Activated T-helper 9 cell treated with anti-CD3 and anti-CD28 coated beads, Interleukin-2, amount 50 U/mL, for 16 hours (primary cell): ENCODE data around the gene ALOX5.
"Not testable (repeated sequence)": the region's sequence is repeated elsewhere in the genome, so short reads cannot be mapped to it uniquely, and the experiment has no call there.

Experiments used
- DNase-seq: peaks from one replicate; pipeline ENCODE4 v3.0.0-alpha.2; 2020; ENCODE audit warnings: low read depth

The ALOX5 gene

GRCh38 chr10:45373576-45374349, at the start of gene ALOX5:
Gene ALOX5, plus strand, starts transcription at chr10:45374216. Its CDS starts 64 bp downstream, at chr10:45374280.
- DNase-seq = peak; percentile 13

- no peak for DNase-seq
Observed at GRCh38 chr10:45325116-45325515, 48.9 kb upstream of the ALOX5 start.

- DNase-seq = not testable (repeated sequence)
Observed at GRCh38 chr10:45326864-45327263, 47.2 kb upstream of the ALOX5 start.

- DNase-seq = not testable (repeated sequence)
Observed at GRCh38 chr10:45331824-45332223, 42.2 kb upstream of the ALOX5 start.

- no peak for DNase-seq
Observed at GRCh38 chr10:45339894-45340293, 34.1 kb upstream of the ALOX5 start.

GRCh38 chr10:45340420-45340819, 33.6 kb upstream of the ALOX5 start:
- DNase-seq = not testable (repeated sequence)

- DNase-seq = not testable (repeated sequence)
Observed at GRCh38 chr10:45346652-45347335, 27.2 kb upstream of the ALOX5 start.

- DNase-seq = not testable (repeated sequence)
Observed at GRCh38 chr10:45347464-45347863, 26.6 kb upstream of the ALOX5 start.

- not testable (repeated sequence) for DNase-seq
Observed at GRCh38 chr10:45348196-45348765, 25.7 kb upstream of the ALOX5 start.

- DNase-seq = no peak
Observed at GRCh38 chr10:45353186-45353585, 20.8 kb upstream of the ALOX5 start.

GRCh38 chr10:45354261-45354660, 19.8 kb upstream of the ALOX5 start:
- no peak for DNase-seq

- no peak for DNase-seq
Observed at GRCh38 chr10:45355494-45355893, 18.5 kb upstream of the ALOX5 start.

- not testable (repeated sequence) for DNase-seq
Observed at GRCh38 chr10:45358961-45359360, 15.1 kb upstream of the ALOX5 start.

GRCh38 chr10:45361983-45362799, 11.8 kb upstream of the ALOX5 start:
- not testable (repeated sequence) for DNase-seq

- not testable (repeated sequence) for DNase-seq
Observed at GRCh38 chr10:45367643-45368042, 6.4 kb upstream of the ALOX5 start.

- no peak for DNase-seq
Observed at GRCh38 chr10:45368181-45368580, 5.8 kb upstream of the ALOX5 start.

- DNase-seq = no peak
Observed at GRCh38 chr10:45370202-45370955, 3.6 kb upstream of the ALOX5 start.

GRCh38 chr10:45371560-45371959, 2.5 kb upstream of the ALOX5 start:
- no peak for DNase-seq

- DNase-seq = no peak
Observed at GRCh38 chr10:45372251-45372951, 1.6 kb upstream of the ALOX5 start.

GRCh38 chr10:45373003-45373575, 927 bp upstream of the ALOX5 start:
- DNase-seq = peak; percentile 6
